OCI-LY7 (cell line): Measurements from ENCODE around the gene OR51B4. TPM values are rescaled to one million over a fixed set of nuclear protein-coding genes. Genes with fewer than 3 reads are reported as not detected.

ENCODE experiments used
- BruUV-seq: library from RNA; stranded (reverse); fragments of 400-500 nt; replicated peaks from 2 replicates; lab custom pipeline; 2021; lab: Mats Ljungman, UMichigan
- CTCF ChIA-PET: fragments of 300-600 bp; sonication (Branson Sonifier 250); formaldehyde crosslinking; loops from one replicate; lab custom pipeline; 2022; ENCODE audit warnings: antibody characterized with exemption; ENCODE audit not compliant: unreplicated experiment; lab: Charles Lee
- POLR2A ChIA-PET: fragments of 300-600 bp; sonication (Branson Sonifier 250); formaldehyde crosslinking; loops from one replicate; lab custom pipeline; 2022; ENCODE audit warnings: antibody characterized with exemption; lab: Charles Lee
- DNase-seq: peaks from one replicate; pipeline ENCODE4 v3.0.0-alpha.2; 2015; ENCODE audit warnings: low spot score
- H2AFZ ChIP-seq: fragments of 200-600 bp; sonication (generic), shearing (Covaris generic); 2 replicates; pipeline ENCODE4 v1.6.1; 2014; ENCODE audit warnings: mild to moderate bottlenecking, antibody characterized with exemption, low read length, moderate library complexity
- H3K27ac ChIP-seq: fragments of 200-600 bp; sonication (generic); 2 replicates; pipeline ENCODE4 v1.5.1; 2014; ENCODE audit warnings: mixed run types, low read depth, mild to moderate bottlenecking, moderate library complexity, low read length, inconsistent platforms; ENCODE audit not compliant: poor library complexity, severe bottlenecking
- H3K36me3 ChIP-seq: fragments of 200-600 bp; sonication (generic); 2 replicates; pipeline ENCODE4 v1.6.1; 2014; ENCODE audit warnings: mild to moderate bottlenecking, antibody characterized with exemption, low read length, moderate library complexity, mixed read lengths; ENCODE audit not compliant: insufficient read depth
- H3K4me1 ChIP-seq: fragments of 200-600 bp; sonication (generic); 2 replicates; pipeline ENCODE4 v1.5.1; 2014; ENCODE audit warnings: mild to moderate bottlenecking, low read length; ENCODE audit not compliant: insufficient read depth, poor library complexity, severe bottlenecking
- H3K4me2 ChIP-seq: fragments of 200-600 bp; sonication (generic); 2 replicates; pipeline ENCODE4 v1.6.1; 2014; ENCODE audit warnings: mild to moderate bottlenecking, low read length
- H3K4me3 ChIP-seq: fragments of 200-600 bp; sonication (generic); 2 replicates; pipeline ENCODE4 v1.5.1; 2014; ENCODE audit warnings: mild to moderate bottlenecking, low read depth, low read length; ENCODE audit not compliant: poor library complexity, severe bottlenecking
- H3K79me2 ChIP-seq: fragments of 200-600 bp; sonication (generic); 2 replicates; pipeline ENCODE4 v1.6.1; 2016; ENCODE audit warnings: low read depth, mild to moderate bottlenecking, low read length, moderate library complexity, mixed read lengths; ENCODE audit not compliant: insufficient read depth
- H3K9me2 ChIP-seq: fragments of 200-600 bp; sonication (generic); 2 replicates; pipeline ENCODE4 v1.6.1; 2016; ENCODE audit warnings: mild to moderate bottlenecking, low read length, mixed read lengths; ENCODE audit not compliant: insufficient read depth
- H3K9me3 ChIP-seq: fragments of 200-600 bp; sonication (generic); 2 replicates; pipeline ENCODE4 v1.6.1; 2014; ENCODE audit warnings: mild to moderate bottlenecking, mixed run types, low read length, mixed read lengths
- H4K20me1 ChIP-seq: fragments of 200-600 bp; sonication (generic); 2 replicates; pipeline ENCODE4 v1.6.1; 2014; ENCODE audit warnings: mild to moderate bottlenecking, antibody characterized with exemption, low read length, moderate library complexity, mixed read lengths; ENCODE audit not compliant: insufficient read depth
- EZH2phosphoT487 ChIP-seq: fragments of 200-600 bp; sonication (generic); IDR thresholded peaks from 2 replicates; pipeline ENCODE4 v1.6.1; 2018; ENCODE audit warnings: low read depth, borderline replicate concordance, mild to moderate bottlenecking, mixed run types, antibody characterized with exemption, low read length, moderate library complexity, mixed read lengths
- intact Hi-C: fragments of 100-400 bp; cut with micrococcal nuclease; formaldehyde crosslinking; loops from one replicate; pipeline ENCODE4 v1.10.0; 2022; ENCODE audit not compliant: unreplicated experiment
- total RNA-seq, 2 experiments: library from RNA; depleted of rRNA in 1 of 2; stranded (reverse); fragments of >200 nt in 1 of 2; shearing (Covaris generic) in 1 of 2; gene quantifications; 2 replicates each; pipeline ENCODE4 v1.2.3, GENCODE V29; 2014 to 2022
- TF ChIP-seq, protein P1 (sequence below): fragments of 200-600 bp; sonication (generic); conservative IDR thresholded peaks from 2 replicates; pipeline ENCODE4 v1.5.1; 2014; ENCODE audit warnings: mild to moderate bottlenecking, antibody characterized with exemption, low read length, moderate library complexity, mixed read lengths

OR51B4 gene
- total RNA-seq, 2 experiments from 2014 or later, result not detected

GRCh38 chr11:5289696-5290095 is 12.1 kb downstream of the OR51B4 start:
- Histone ChIP-seq H3K9me2 (no peaks in the 10 kb centered on the region), H3K4me2 (no peak overlapping the region), H4K20me1 (no peaks in the 10 kb centered on the region), H3K27ac (no peak overlapping the region), H2AFZ (no peak overlapping the region), H3K4me3 (no peak overlapping the region), H3K4me1 (no peaks in the 10 kb centered on the region), H3K79me2 (no peaks in the 10 kb centered on the region), H3K36me3 (no peaks in the 10 kb centered on the region), H3K9me3 (no peaks in the 10 kb centered on the region)
- no peak for DNase-seq
- intact Hi-C loops, result no loop called here
- TF ChIP-seq, protein P1, sequence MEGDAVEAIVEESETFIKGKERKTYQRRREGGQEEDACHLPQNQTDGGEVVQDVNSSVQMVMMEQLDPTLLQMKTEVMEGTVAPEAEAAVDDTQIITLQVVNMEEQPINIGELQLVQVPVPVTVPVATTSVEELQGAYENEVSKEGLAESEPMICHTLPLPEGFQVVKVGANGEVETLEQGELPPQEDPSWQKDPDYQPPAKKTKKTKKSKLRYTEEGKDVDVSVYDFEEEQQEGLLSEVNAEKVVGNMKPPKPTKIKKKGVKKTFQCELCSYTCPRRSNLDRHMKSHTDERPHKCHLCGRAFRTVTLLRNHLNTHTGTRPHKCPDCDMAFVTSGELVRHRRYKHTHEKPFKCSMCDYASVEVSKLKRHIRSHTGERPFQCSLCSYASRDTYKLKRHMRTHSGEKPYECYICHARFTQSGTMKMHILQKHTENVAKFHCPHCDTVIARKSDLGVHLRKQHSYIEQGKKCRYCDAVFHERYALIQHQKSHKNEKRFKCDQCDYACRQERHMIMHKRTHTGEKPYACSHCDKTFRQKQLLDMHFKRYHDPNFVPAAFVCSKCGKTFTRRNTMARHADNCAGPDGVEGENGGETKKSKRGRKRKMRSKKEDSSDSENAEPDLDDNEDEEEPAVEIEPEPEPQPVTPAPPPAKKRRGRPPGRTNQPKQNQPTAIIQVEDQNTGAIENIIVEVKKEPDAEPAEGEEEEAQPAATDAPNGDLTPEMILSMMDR, result no peak
- TF ChIP-seq EZH2phosphoT487, result no peak
- ChIA-PET POLR2A (no interaction called here), CTCF (no interaction called here)
- BruUV-seq, result no TSS peak

DNA sequence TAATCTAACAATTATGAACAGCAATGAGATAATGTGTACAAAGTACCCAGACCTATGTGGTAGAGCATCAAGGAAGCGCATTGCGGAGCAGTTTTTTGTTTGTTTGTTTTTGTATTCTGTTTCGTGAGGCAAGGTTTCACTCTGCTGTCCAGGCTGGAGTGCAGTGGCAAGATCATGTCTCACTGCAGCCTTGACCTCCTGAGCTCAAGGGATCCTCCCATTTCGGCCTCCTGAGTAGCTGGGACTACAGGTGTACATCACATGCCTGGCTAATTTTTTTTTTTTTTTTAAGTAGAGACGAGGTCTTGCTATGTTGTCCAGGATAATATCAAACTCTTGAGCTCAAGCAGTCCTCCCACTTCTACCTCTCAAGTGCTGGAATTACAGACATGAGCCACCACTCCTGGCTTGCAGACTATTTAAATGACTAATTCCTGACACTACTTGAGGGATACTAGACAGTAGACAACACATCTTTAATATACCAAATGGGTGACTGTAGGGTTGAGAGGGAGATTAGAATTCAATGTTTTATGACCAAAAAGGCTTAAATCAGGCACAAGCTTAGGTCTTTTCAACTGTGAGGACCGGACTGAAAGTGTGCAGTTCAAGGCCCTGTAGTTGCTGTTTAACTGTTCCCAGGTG is 12.7 kb downstream of the OR51B4 start:
- H3K4me3 ChIP-seq, result no peak overlapping the region
- H2AFZ ChIP-seq, result no peak overlapping the region
- H3K36me3 ChIP-seq, result no peaks in the 10 kb centered on the region
- no peaks in the 10 kb centered on the region for H4K20me1 ChIP-seq
- no peaks in the 10 kb centered on the region for H3K4me1 ChIP-seq
- DNase-seq, result no peak
- POLR2A ChIA-PET, result interaction anchor here (0.5 to 0.6 kb wide), 2 partner anchors 40 to 596 kb away, joined by 3 read pairs; no protein-coding TSS in a partner anchor
- no peaks in the 10 kb centered on the region for H3K9me2 ChIP-seq
- H3K4me2 ChIP-seq, result no peak overlapping the region
- CTCF ChIA-PET, result no interaction called here
- no peaks in the 10 kb centered on the region for H3K9me3 ChIP-seq
- TF ChIP-seq, protein P1, result no peak
- TF ChIP-seq EZH2phosphoT487, result no peak
- intact Hi-C loops, result no loop called here
- H3K79me2 ChIP-seq, result no peaks in the 10 kb centered on the region
- no peak overlapping the region for H3K27ac ChIP-seq
- no TSS peak for BruUV-seq
